Measurements from ENCODE around the gene CLIC4. TPM values are rescaled to one million over a fixed set of nuclear protein-coding genes. Genes with fewer than 3 reads are reported as not detected.
A peak's percentile ranks its signal among the peaks of the same experiment; 100 is the strongest.

Gene CLIC4
- total RNA-seq, 1 donor from 2014 or later: 353 TPM

GRCh38 chr1:24762133-24762676 lies 17.0 kb downstream of the CLIC4 start:
- DNase-seq (ENCODE audit: low read depth): peak; percentile 39
- Mint-ChIP-seq H3K4me3 (ENCODE audit: unreplicated experiment) (no peak overlapping the region), H3K27ac (ENCODE audit: unreplicated experiment) (no peak overlapping the region), H3K9me3 (ENCODE audit: unreplicated experiment) (no peaks in the 10 kb centered on the region), H3K27me3 (ENCODE audit: low read depth, unreplicated experiment) (no peaks in the 10 kb centered on the region), H3K36me3 (ENCODE audit: low read depth, unreplicated experiment) (no peaks in the 10 kb centered on the region), H3K4me1 (ENCODE audit: low read depth, unreplicated experiment) (peaks cover 9% of the 10 kb centered on the region)
- peak overlapping the region; percentile 9 for H3K27ac ChIP-seq (ENCODE audit: low read depth, low read length)
- TF ChIP-seq EZH2 (IDR thresholded peaks at IDR 0.05; ENCODE audit: insufficient read depth, low read length) (no peak), CTCF (IDR thresholded peaks at IDR 0.05; ENCODE audit: insufficient read depth, low read depth, low read length) (no peak)
- peak overlapping the region; percentile 26 for H3K4me2 ChIP-seq (ENCODE audit: low read length)
- H2AFZ ChIP-seq (ENCODE audit: low read depth, low read length): no peak overlapping the region
- H3K9me3 ChIP-seq (ENCODE audit: insufficient read depth, low read depth, low read length): no peaks in the 10 kb centered on the region
- H3K4me1 ChIP-seq (ENCODE audit: insufficient read depth, low read length): peaks cover 23% of the 10 kb centered on the region
- peaks cover 75% of the 10 kb centered on the region for H4K20me1 ChIP-seq (ENCODE audit: insufficient read depth, low read length)
- FAIRE-seq: no peak
- H3K4me3 ChIP-seq (ENCODE audit: insufficient read depth, low read depth, low read length): no peak overlapping the region
- no peaks in the 10 kb centered on the region for H3K36me3 ChIP-seq (ENCODE audit: insufficient read depth, low read length)
- no peak overlapping the region for H3K9ac ChIP-seq (ENCODE audit: low read length)
- no peaks in the 10 kb centered on the region for H3K27me3 ChIP-seq (ENCODE audit: insufficient read depth, low read length)
- H3K79me2 ChIP-seq (ENCODE audit: insufficient read depth, low read length): peaks cover 100% of the 10 kb centered on the region

GRCh38 chr1:24763671-24764070 lies 18.4 kb downstream of the CLIC4 start:
- H3K4me3 Mint-ChIP-seq (ENCODE audit: unreplicated experiment): no peak overlapping the region
- Histone ChIP-seq H4K20me1 (ENCODE audit: insufficient read depth, low read length) (peaks cover 62% of the 10 kb centered on the region), H3K9ac (ENCODE audit: low read length) (no peak overlapping the region), H3K36me3 (ENCODE audit: insufficient read depth, low read length) (peaks cover 4% of the 10 kb centered on the region), H2AFZ (ENCODE audit: low read depth, low read length) (no peak overlapping the region), H3K4me2 (ENCODE audit: low read length) (no peak overlapping the region), H3K27ac (ENCODE audit: low read depth, low read length) (no peak overlapping the region), H3K4me3 (ENCODE audit: insufficient read depth, low read depth, low read length) (no peak overlapping the region), H3K9me3 (ENCODE audit: insufficient read depth, low read depth, low read length) (no peaks in the 10 kb centered on the region), H3K27me3 (ENCODE audit: insufficient read depth, low read length) (no peaks in the 10 kb centered on the region), H3K4me1 (ENCODE audit: insufficient read depth, low read length) (peaks cover 23% of the 10 kb centered on the region), H3K79me2 (ENCODE audit: insufficient read depth, low read length) (peaks cover 99% of the 10 kb centered on the region)
- H3K27me3 Mint-ChIP-seq (ENCODE audit: low read depth, unreplicated experiment): no peaks in the 10 kb centered on the region
- no peaks in the 10 kb centered on the region for H3K9me3 Mint-ChIP-seq (ENCODE audit: unreplicated experiment)
- DNase-seq (ENCODE audit: low read depth) (no peak), FAIRE-seq (no peak)
- no peaks in the 10 kb centered on the region for H3K36me3 Mint-ChIP-seq (ENCODE audit: low read depth, unreplicated experiment)
- no peak for TF ChIP-seq CTCF (IDR thresholded peaks at IDR 0.05; ENCODE audit: insufficient read depth, low read depth, low read length)
- TF ChIP-seq EZH2 (IDR thresholded peaks at IDR 0.05; ENCODE audit: insufficient read depth, low read length): no peak
- no peak overlapping the region for H3K27ac Mint-ChIP-seq (ENCODE audit: unreplicated experiment)
- peaks cover 11% of the 10 kb centered on the region for H3K4me1 Mint-ChIP-seq (ENCODE audit: low read depth, unreplicated experiment)

GRCh38 chr1:24764439-24764838 lies 19.2 kb downstream of the CLIC4 start:
- Histone ChIP-seq H3K27ac (ENCODE audit: low read depth, low read length) (no peak overlapping the region), H3K9me3 (ENCODE audit: insufficient read depth, low read depth, low read length) (no peaks in the 10 kb centered on the region), H2AFZ (ENCODE audit: low read depth, low read length) (no peak overlapping the region), H3K4me3 (ENCODE audit: insufficient read depth, low read depth, low read length) (no peak overlapping the region), H3K36me3 (ENCODE audit: insufficient read depth, low read length) (peaks cover 4% of the 10 kb centered on the region), H3K79me2 (ENCODE audit: insufficient read depth, low read length) (peaks cover 99% of the 10 kb centered on the region), H3K9ac (ENCODE audit: low read length) (no peak overlapping the region), H3K27me3 (ENCODE audit: insufficient read depth, low read length) (no peaks in the 10 kb centered on the region), H3K4me2 (ENCODE audit: low read length) (no peak overlapping the region), H3K4me1 (ENCODE audit: insufficient read depth, low read length) (peaks cover 29% of the 10 kb centered on the region), H4K20me1 (ENCODE audit: insufficient read depth, low read length) (peaks cover 54% of the 10 kb centered on the region)
- no peaks in the 10 kb centered on the region for H3K9me3 Mint-ChIP-seq (ENCODE audit: unreplicated experiment)
- TF ChIP-seq EZH2 (IDR thresholded peaks at IDR 0.05; ENCODE audit: insufficient read depth, low read length) (no peak), CTCF (IDR thresholded peaks at IDR 0.05; ENCODE audit: insufficient read depth, low read depth, low read length) (no peak)
- H3K4me1 Mint-ChIP-seq (ENCODE audit: low read depth, unreplicated experiment): peaks cover 14% of the 10 kb centered on the region
- FAIRE-seq (no peak), DNase-seq (ENCODE audit: low read depth) (no peak)
- no peak overlapping the region for H3K27ac Mint-ChIP-seq (ENCODE audit: unreplicated experiment)
- no peaks in the 10 kb centered on the region for H3K36me3 Mint-ChIP-seq (ENCODE audit: low read depth, unreplicated experiment)
- H3K27me3 Mint-ChIP-seq (ENCODE audit: low read depth, unreplicated experiment): no peaks in the 10 kb centered on the region
- H3K4me3 Mint-ChIP-seq (ENCODE audit: unreplicated experiment): no peak overlapping the region

All from astrocyte (in vitro differentiated cells and primary cell).